Loucy (cell line): ENCODE data around the gene LHFPL4.
"Not testable (repeated sequence)": the region's sequence is repeated elsewhere in the genome, so short reads cannot be mapped to it uniquely, and the experiment has no call there.

Source experiments
- H2AFZ ChIP-seq: fragments of 200-600 bp; sonication (generic); 2 replicates; pipeline ENCODE4 v1.6.0; 2016; ENCODE audit warnings: antibody characterized with exemption, mild to moderate bottlenecking, low read length, moderate library complexity
- H3F3A ChIP-seq: fragments of 200-600 bp; 2 replicates; pipeline ENCODE4 v1.6.0; 2016; ENCODE audit warnings: antibody characterized with exemption, low read depth, mild to moderate bottlenecking
- H3K27me3 ChIP-seq: fragments of 200-600 bp; sonication (generic); 2 replicates; pipeline ENCODE4 v1.6.1; 2014; ENCODE audit warnings: low read length, mild to moderate bottlenecking; ENCODE audit not compliant: insufficient read depth, poor library complexity, severe bottlenecking
- H3K36me3 ChIP-seq: fragments of 200-600 bp; sonication (generic); 2 replicates; pipeline ENCODE4 v1.6.1; 2016; ENCODE audit warnings: low read length; ENCODE audit not compliant: insufficient read depth
- H3K4me1 ChIP-seq: fragments of 200-600 bp; sonication (generic); 2 replicates; pipeline ENCODE4 v1.5.1; 2014; ENCODE audit warnings: low read length, mild to moderate bottlenecking; ENCODE audit not compliant: insufficient read depth, poor library complexity, severe bottlenecking
- H3K4me2 ChIP-seq: fragments of 200-600 bp; sonication (generic); 2 replicates; pipeline ENCODE4 v1.6.0; 2014; ENCODE audit warnings: antibody characterized with exemption, low read length, low read depth, mild to moderate bottlenecking; ENCODE audit not compliant: poor library complexity, severe bottlenecking
- H3K4me3 ChIP-seq: fragments of 200-600 bp; sonication (generic); 2 replicates; pipeline ENCODE4 v1.5.1; 2014; ENCODE audit warnings: low read length, mild to moderate bottlenecking, mixed read lengths; ENCODE audit not compliant: poor library complexity, severe bottlenecking
- H3K79me2 ChIP-seq: fragments of 200-600 bp; sonication (generic); 2 replicates; pipeline ENCODE4 v1.6.1; 2014; ENCODE audit warnings: low read length; ENCODE audit not compliant: insufficient read depth
- H3K9ac ChIP-seq: fragments of 200-600 bp; sonication (generic); 2 replicates; pipeline ENCODE4 v1.6.0; 2014; ENCODE audit warnings: mild to moderate bottlenecking, low read depth, low read length, moderate library complexity; ENCODE audit not compliant: poor library complexity, severe bottlenecking
- H3K9me2 ChIP-seq: fragments of 200-600 bp; sonication (generic); replicated peaks from 2 replicates; pipeline ENCODE4 v1.6.1; 2016; ENCODE audit warnings: low read depth, low read length, mixed read lengths
- H3K9me3 ChIP-seq: fragments of 200-600 bp; sonication (generic); 2 replicates; pipeline ENCODE4 v1.6.1; 2014; ENCODE audit warnings: mild to moderate bottlenecking, antibody characterized with exemption, low read length, low read depth; ENCODE audit not compliant: insufficient read depth
- H4K20me1 ChIP-seq: fragments of 200-600 bp; sonication (generic); 2 replicates; pipeline ENCODE4 v1.6.0; 2014; ENCODE audit warnings: antibody characterized with exemption, low read length, mild to moderate bottlenecking; ENCODE audit not compliant: insufficient read depth, poor library complexity, severe bottlenecking
- EZH2phosphoT487 ChIP-seq: fragments of 200-600 bp; IDR thresholded peaks from 2 replicates; pipeline ENCODE4 v1.6.1; 2018; ENCODE audit warnings: antibody characterized with exemption, mild to moderate bottlenecking, moderate library complexity, borderline replicate concordance
- TF ChIP-seq, protein P1 (sequence below): fragments of 200-600 bp; sonication (generic); conservative IDR thresholded peaks from 2 replicates; pipeline ENCODE4 v1.5.1; 2014; ENCODE audit warnings: mild to moderate bottlenecking, antibody characterized with exemption, low read length

The LHFPL4 gene

DNA sequence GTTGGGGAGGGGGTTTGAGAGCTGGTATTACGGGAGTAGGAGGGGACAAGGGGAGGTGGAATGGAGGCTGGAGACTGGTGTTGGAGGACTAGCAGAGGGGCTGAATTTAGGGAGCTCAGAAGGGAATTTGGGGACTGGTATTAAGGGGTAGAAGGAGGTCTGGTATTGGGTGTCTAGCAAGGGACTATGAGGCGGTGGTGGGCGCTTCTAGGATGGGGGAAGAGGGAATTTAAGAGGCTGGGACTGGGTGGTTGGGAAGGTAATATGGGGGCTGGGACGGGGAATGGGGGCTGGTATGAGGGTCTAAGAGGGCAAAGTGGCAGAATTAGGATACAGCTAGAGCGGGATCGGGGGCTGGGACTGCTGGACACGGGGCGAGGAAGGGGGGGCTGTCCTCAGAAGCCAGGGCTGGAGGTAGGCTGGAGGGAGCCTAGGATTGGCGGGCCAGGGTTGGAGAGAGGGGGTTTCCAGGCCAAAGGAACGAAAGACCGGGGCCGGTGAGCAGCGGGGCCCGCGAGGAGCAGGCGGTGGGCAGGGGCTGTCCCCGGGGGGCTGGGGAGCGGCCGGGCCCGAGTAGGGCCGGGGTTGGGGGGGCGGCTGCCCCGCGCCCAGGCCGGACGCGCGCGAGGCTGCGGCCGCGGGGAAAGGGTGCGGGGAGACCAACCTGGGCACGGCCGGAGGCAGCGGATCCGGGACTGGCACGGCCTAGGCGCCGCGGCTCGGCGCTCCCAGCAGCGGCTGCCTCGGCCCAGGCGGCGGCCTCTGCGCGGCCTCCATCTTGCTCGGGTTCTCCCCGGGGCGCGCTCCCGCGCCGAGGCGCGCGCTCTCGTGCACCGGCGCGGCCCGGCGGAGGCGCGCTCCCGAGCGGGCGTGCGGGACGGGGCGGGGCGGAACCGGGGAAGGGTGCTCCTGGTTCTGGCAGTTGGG lies at the start of gene LHFPL4:
Gene LHFPL4 (minus strand): TSS at position 802 of the 927 bp plus-strand sequence. CDS start 1,143 bp downstream, outside the sequence.
- no peaks in the 10 kb centered on the region for H3F3A ChIP-seq
- no peak within 1 kb of the TSS for H2AFZ ChIP-seq
- no peaks in the 10 kb centered on the region for H3K9me2 ChIP-seq
- no peaks in the 10 kb centered on the region for H3K79me2 ChIP-seq
- H3K27me3 ChIP-seq: no peaks in the 10 kb centered on the region
- TF ChIP-seq EZH2phosphoT487: no peak
- TF ChIP-seq, protein P1, sequence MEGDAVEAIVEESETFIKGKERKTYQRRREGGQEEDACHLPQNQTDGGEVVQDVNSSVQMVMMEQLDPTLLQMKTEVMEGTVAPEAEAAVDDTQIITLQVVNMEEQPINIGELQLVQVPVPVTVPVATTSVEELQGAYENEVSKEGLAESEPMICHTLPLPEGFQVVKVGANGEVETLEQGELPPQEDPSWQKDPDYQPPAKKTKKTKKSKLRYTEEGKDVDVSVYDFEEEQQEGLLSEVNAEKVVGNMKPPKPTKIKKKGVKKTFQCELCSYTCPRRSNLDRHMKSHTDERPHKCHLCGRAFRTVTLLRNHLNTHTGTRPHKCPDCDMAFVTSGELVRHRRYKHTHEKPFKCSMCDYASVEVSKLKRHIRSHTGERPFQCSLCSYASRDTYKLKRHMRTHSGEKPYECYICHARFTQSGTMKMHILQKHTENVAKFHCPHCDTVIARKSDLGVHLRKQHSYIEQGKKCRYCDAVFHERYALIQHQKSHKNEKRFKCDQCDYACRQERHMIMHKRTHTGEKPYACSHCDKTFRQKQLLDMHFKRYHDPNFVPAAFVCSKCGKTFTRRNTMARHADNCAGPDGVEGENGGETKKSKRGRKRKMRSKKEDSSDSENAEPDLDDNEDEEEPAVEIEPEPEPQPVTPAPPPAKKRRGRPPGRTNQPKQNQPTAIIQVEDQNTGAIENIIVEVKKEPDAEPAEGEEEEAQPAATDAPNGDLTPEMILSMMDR: no peak
- H3K4me2 ChIP-seq: no peak within 1 kb of the TSS
- H3K9ac ChIP-seq: no peak within 1 kb of the TSS
- no peak within 1 kb of the TSS for H3K4me3 ChIP-seq
- H3K36me3 ChIP-seq: no peaks in the 10 kb centered on the region
- H3K4me1 ChIP-seq: no peaks in the 10 kb centered on the region
- H4K20me1 ChIP-seq: no peaks in the 10 kb centered on the region
- H3K9me3 ChIP-seq: no peaks in the 10 kb centered on the region

- H3K9me2 ChIP-seq: no peaks in the 10 kb centered on the region
- H3K9ac ChIP-seq: no peak overlapping the region
- H3K9me3 ChIP-seq: 0 out of 2 replicates have a peak, but pooled peaks cover 8% of the 10 kb centered on the region
- no peaks in the 10 kb centered on the region for H3F3A ChIP-seq
- H4K20me1 ChIP-seq: no peaks in the 10 kb centered on the region
- TF ChIP-seq, protein P1: no peak
- no peak for TF ChIP-seq EZH2phosphoT487
- H3K36me3 ChIP-seq: no peaks in the 10 kb centered on the region
- H3K4me1 ChIP-seq: no peaks in the 10 kb centered on the region
- H3K4me3 ChIP-seq: no peak overlapping the region
- H3K79me2 ChIP-seq: no peaks in the 10 kb centered on the region
- H3K4me2 ChIP-seq: no peak overlapping the region
- H3K27me3 ChIP-seq: no peaks in the 10 kb centered on the region
- H2AFZ ChIP-seq: no peak overlapping the region
Observed at GRCh38 chr3:9602620-9603019, 49.0 kb upstream of the LHFPL4 start.

- H3K4me1 ChIP-seq, H3K9me2 ChIP-seq, H3K9me3 ChIP-seq, H3K36me3 ChIP-seq, H2AFZ ChIP-seq, H4K20me1 ChIP-seq, H3K27me3 ChIP-seq, H3K4me2 ChIP-seq, H3K79me2 ChIP-seq, H3K4me3 ChIP-seq, H3F3A ChIP-seq, H3K9ac ChIP-seq: not testable (repeated sequence)
Observed at GRCh38 chr3:9601006-9601581, 47.5 kb upstream of the LHFPL4 start.
